DND-41 (cell line): ENCODE data around the gene BBS12.

Source experiments
- CTCF ChIP-seq: IDR thresholded peaks from 2 replicates; pipeline ENCODE4 v1.5.1; 2012; ENCODE audit warnings: borderline replicate concordance, low read length, moderate library complexity, mild to moderate bottlenecking; ENCODE audit not compliant: poor library complexity, severe bottlenecking; ENCODE audit errors: extremely low read depth
- EZH2 ChIP-seq: IDR thresholded peaks from 3 replicates; pipeline ENCODE4 v1.6.1; 2012; ENCODE audit warnings: borderline replicate concordance, low read depth, mild to moderate bottlenecking, moderate library complexity, low read length, inconsistent platforms; ENCODE audit not compliant: severe bottlenecking

GRCh38 chr4:122775987-122776836, 43.7 kb downstream of the BBS12 start:
- TF ChIP-seq EZH2 (no peak), CTCF (no peak)
